D721Med (cell line): Measurements from ENCODE around the gene SYNPR.

ENCODE experiments used
- DNase-seq: peaks from one replicate; pipeline ENCODE4 v3.0.0; 2011; ENCODE audit warnings: low spot score; ENCODE audit not compliant: insufficient read length
- FAIRE-seq: peaks from 2 replicates; lab custom pipeline; 2011; peaks lifted over from hg19 to GRCh38; lab: Jason Lieb, UNC
- TF ChIP-seq, protein P1 (sequence below): IDR thresholded peaks from 2 replicates; pipeline ENCODE4 v1.5.1; 2012; ENCODE audit warnings: mild to moderate bottlenecking, control low read depth; ENCODE audit not compliant: insufficient read depth; ENCODE audit errors: missing control alignments

The SYNPR gene

DNA sequence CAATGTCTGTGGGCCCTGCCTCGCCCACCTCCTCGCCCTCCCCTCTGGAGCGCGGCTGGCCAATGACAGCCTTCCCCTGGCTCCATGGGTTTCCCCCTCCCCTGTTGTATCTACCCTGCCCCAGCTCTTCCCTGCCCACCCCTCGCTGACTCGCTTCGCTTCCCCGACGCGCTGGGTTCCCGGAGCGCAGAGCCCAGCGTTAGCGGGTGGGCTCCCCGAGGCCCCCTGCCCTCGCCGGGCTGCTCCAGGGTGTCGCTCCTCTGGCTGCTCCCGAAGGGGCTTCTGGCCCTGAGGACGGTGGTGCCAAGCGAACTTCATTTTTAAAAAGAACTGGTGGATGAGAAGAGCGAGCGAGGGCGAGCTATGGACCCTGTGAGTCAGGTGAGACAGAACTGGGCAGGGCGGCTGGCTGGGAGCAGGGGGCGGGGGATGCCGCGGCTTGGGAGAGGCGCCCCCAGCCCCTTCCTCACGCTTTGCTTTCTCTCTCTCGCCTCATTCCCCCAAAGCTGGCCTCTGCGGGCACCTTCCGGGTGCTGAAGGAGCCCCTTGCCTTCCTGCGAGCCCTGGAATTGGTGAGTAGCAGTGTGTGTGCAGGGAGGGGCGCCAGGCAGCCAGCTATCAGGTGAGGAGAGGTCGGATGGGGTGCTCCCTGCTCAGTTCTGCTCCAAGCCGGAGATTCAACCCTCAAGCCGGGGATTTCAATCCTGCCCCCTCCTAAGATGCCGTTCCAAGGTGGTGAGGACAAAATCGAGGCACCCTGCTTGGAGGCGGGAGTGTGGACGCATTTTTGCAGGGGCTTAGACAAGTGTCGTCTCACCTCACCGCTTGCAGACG lies at the start of gene SYNPR:
TSS of gene SYNPR (plus strand) at position 138 of the 834 bp plus-strand sequence.
- no peak for DNase-seq
- TF ChIP-seq, protein P1, sequence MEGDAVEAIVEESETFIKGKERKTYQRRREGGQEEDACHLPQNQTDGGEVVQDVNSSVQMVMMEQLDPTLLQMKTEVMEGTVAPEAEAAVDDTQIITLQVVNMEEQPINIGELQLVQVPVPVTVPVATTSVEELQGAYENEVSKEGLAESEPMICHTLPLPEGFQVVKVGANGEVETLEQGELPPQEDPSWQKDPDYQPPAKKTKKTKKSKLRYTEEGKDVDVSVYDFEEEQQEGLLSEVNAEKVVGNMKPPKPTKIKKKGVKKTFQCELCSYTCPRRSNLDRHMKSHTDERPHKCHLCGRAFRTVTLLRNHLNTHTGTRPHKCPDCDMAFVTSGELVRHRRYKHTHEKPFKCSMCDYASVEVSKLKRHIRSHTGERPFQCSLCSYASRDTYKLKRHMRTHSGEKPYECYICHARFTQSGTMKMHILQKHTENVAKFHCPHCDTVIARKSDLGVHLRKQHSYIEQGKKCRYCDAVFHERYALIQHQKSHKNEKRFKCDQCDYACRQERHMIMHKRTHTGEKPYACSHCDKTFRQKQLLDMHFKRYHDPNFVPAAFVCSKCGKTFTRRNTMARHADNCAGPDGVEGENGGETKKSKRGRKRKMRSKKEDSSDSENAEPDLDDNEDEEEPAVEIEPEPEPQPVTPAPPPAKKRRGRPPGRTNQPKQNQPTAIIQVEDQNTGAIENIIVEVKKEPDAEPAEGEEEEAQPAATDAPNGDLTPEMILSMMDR: no peak
- FAIRE-seq: no peak

- FAIRE-seq (peak; percentile 94), DNase-seq (no peak)
- TF ChIP-seq, protein P1: peak; percentile 82
These were observed 49.4 kb upstream of the SYNPR start for GRCh38 chr3:63228677-63229076.

DNA sequence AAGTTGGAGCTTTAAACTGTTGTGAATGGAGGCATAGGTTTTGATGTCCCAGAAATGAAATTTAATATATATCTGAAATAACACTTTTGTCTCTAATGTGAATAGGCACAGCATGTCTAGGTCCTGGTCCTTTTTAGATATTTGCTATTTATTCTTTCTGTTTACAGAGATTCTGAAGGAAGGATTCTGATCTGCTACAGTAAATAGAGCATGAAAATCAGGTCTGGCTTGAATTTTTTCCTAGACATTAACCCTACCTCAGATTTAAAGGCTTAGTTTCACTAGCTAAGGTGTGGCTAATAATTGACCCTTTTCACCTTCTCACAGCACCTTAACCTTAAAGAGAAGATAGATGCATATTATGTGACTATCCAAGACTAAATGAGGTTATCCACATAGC lies 48.0 kb upstream of the SYNPR start:
- TF ChIP-seq, protein P1: no peak
- FAIRE-seq (no peak), DNase-seq (no peak)

DNA sequence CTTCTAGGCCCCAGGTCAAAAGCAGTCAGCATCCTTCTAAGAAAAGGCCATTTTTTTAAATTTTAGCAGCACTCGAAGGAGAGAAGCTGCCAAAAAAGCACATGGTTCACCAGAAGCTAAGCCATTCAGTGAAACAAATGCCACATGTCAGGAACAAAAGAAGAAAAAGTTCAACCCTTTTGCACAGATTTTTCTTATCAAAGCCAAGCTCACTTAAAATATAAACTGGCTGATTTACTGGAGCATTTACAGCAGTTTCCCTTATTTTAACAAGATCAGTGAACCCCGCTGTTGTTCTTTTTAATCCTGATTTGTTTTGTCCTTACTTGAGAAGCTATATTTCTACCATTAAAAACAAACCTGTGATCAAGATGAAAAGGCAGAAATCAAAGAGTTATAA lies 46.5 kb upstream of the SYNPR start:
- FAIRE-seq (no peak), DNase-seq (no peak)
- TF ChIP-seq, protein P1: no peak

GRCh38 chr3:63232764-63233396 lies 45.2 kb upstream of the SYNPR start:
- TF ChIP-seq, protein P1: peak; percentile 51
- DNase-seq: no peak
- peak; percentile 84 for FAIRE-seq

DNA sequence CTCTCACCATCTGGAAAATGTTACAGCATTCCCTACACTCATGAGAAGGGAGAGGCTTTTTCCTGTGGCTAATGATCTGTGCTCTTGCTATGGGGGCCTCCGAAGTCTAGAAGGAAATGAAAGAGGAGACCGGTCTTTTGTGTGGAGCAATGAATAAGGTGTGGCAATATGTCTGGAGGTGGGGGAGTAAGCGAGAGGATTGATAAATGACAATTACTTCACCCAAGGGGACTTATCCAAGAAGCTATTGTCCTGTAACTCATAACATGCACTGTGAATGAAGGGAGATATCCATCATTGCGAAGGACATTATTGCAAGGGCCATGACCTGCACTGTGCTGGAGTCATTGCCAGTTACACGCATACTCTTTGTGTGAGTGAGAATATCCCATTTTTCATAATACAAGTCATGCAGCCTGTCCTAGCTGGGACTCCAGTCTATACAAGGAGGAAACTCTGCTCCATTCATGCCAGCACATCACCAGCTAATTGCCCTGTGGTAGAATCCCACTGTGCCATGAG lies 37.7 kb upstream of the SYNPR start:
- DNase-seq (no peak), FAIRE-seq (peak; percentile 25)
- TF ChIP-seq, protein P1: no peak
